Astrocyte of the spinal cord (primary cell): ENCODE results near the gene GTF3C5.

ENCODE experiments used
- DNase-seq: peaks from one replicate; pipeline ENCODE4 v3.0.0; 2011; ENCODE audit warnings: low read depth, low spot score
- H3K4me3 ChIP-seq: 2 replicates; pipeline ENCODE4 v1.5.1; 2011; ENCODE audit warnings: low read depth, mild to moderate bottlenecking, low read length, moderate library complexity
- in situ Hi-C: cut with HindIII; loops from 2 replicates; pipeline ENCODE4 v1.10.0; 2017; ENCODE audit warnings: low sequenced_read_pairs
- TF ChIP-seq, protein P1 (sequence below): IDR thresholded peaks from 2 replicates; pipeline ENCODE4 v1.5.1; 2012; ENCODE audit warnings: low read depth, mild to moderate bottlenecking, low read length, inconsistent platforms

Gene GTF3C5

DNA sequence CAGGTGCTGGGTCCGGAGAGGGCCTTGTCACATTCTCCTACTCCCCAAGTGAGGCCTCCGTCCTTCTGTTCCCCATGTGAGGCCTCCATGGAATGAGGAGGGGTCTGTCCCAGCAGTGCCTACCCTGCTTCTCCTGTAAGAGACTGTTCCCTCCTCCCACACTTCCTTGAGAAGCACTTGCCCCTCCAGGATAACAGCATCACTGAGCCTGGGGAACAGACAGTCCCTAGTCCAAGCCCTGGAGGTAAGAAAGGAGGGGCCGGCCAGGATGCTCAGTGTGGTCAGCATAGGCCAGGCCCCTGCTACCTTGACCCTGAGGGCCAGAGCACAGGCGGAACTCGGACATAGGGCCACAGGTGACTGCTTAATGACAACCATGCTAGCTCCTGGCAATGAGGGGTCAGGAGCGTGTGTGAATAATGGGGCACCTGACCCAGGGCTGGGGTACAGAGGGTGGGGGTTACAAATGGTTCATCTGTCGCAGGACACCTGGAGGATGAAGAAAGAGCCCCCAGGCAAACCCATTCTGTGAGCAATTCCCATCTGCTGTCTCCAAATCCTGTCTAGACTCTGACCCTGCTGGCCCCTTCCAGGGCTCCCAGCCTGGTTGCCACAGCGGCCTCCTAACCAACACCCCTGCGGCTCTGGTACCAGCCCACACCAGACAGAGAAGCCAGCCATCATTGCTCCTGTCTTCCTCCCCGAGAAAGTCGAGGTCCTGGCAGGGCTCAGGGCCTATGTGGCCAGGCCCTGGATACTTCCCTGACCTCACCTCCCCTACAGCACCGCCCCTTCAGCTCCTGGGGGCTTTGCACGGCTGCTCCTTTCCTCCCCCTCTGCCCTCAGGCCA, 69.9 kb downstream of the GTF3C5 start:
- H3K4me3 ChIP-seq = no peak overlapping the region
- DNase-seq = no peak
- in situ Hi-C loops = no loop called here
- TF ChIP-seq, protein P1, sequence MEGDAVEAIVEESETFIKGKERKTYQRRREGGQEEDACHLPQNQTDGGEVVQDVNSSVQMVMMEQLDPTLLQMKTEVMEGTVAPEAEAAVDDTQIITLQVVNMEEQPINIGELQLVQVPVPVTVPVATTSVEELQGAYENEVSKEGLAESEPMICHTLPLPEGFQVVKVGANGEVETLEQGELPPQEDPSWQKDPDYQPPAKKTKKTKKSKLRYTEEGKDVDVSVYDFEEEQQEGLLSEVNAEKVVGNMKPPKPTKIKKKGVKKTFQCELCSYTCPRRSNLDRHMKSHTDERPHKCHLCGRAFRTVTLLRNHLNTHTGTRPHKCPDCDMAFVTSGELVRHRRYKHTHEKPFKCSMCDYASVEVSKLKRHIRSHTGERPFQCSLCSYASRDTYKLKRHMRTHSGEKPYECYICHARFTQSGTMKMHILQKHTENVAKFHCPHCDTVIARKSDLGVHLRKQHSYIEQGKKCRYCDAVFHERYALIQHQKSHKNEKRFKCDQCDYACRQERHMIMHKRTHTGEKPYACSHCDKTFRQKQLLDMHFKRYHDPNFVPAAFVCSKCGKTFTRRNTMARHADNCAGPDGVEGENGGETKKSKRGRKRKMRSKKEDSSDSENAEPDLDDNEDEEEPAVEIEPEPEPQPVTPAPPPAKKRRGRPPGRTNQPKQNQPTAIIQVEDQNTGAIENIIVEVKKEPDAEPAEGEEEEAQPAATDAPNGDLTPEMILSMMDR = no peak

DNA sequence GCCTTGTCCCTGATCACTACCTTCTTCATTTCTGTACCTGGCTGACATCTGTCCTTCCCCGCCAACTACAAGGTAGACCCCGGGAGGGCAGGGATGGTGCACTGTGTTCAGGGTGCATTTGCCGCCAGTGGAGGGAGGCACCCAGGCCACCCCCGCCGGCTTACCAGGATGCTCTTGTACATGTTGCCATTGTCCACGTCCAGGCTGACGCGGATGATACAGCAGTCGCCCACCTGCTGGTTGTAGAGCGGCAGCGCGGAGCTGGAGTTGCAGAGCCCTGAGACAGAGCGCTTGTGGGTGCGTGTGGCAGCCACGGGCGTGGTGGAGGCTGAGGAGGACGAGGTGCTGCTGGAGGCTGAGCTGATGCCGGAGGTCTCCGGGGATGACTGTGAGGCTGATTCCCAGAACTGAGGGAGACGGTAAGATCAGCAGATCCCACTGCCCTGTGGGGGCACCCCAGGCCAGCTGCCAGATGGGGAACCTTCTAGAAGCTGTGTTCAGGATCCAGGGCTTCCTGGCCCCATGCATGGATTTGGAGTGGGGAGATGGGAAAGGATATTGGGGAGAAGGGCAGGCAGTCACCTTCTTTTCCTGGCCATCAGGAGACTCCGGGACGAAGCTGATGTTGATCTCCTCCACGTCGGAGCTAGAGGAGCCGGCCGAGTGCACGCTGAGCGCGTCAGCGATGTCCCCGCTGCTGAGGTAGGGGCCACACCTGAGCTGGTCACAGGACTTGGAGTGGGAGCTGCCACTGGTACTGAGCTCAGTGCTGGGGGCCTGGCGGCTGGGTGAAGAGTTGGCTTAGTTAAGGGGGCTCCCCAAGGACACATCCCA, 70.8 kb downstream of the GTF3C5 start:
- DNase-seq = no peak
- no peak overlapping the region for H3K4me3 ChIP-seq
- in situ Hi-C loops = no loop called here
- TF ChIP-seq, protein P1 = no peak

DNA sequence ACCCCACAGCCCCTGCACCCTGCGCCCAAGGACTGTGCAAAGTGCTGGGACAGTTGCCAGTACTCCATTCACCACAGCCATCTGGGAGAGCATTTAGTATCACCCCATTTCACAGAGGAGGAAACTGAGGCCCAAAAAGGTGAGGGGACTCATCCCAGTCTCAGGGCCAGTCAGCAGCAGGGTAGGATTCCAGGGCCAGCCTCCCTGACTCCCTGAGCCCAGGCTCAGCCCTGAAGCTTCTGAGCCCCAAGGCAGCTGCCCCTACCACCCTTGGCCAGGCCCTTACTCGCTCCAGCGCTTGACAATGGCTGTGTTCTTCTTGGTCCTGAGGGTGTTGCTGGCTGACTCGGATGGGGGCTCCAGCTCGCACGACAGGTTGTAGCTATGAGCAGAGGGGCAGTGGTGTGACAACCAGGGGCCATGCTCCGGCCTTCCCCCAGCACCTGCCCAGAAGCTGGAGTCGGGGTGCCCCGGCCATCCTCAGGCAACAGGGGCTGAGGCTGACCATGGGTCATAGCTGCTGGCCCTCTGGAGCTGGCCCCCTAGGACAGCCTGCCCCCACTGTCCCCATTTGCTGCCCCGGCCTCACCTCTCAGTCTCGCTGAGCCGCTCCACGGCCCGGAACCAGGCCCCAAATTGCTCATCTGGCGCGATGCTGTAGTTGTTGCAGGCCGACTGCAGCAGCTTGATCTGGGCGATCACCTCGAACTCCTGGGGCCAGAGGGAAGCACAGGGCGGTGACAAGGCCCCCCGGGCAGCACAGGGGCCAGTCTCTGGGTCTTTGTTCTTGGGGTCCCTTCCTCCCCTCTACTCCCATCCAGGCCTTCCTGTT, 71.6 kb downstream of the GTF3C5 start:
- in situ Hi-C loops = no loop called here
- no peak for DNase-seq
- H3K4me3 ChIP-seq = no peak overlapping the region
- TF ChIP-seq, protein P1 = no peak

DNA sequence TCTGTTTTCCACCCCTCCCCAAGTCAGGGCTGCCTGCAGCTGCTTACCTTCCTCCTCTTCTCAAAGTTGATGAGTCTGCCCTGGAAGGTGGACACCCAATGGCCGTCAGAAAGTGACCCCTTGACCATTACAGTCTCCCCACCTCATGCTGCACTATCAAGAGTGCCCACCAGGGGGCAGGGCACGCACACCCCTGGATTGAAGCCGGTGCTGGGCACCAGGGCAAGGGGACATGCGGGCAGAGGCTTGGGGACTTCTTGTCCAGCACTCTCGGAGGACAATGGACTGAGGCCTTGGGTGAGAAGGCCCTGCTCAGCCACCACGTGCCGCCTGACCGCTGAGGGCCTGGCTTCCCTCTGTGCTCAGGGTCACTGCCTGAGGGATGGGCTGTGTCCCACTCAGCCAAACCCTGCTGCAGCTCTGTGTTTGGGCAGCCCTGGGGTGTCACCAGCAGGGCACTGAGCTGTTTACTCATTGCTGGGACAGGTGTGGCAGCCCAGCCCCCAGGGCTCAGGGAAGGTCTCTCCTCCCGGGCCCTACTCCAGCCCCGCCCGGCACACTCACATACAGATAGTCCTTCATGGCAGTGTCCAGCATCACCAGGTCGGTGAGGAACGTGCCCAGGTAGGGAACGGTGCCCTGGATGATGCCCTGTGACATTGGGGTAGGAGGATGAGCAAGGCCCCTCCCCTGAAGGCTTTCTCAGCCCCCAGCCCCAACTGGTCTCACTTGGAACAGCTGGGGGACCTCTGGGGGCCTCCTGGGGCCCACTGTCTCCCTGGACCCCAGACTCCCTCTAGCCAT, 72.6 kb downstream of the GTF3C5 start:
- TF ChIP-seq, protein P1 = peak; percentile 95
- in situ Hi-C loops = no loop called here
- no peak overlapping the region for H3K4me3 ChIP-seq
- peak; percentile 19 for DNase-seq

DNA sequence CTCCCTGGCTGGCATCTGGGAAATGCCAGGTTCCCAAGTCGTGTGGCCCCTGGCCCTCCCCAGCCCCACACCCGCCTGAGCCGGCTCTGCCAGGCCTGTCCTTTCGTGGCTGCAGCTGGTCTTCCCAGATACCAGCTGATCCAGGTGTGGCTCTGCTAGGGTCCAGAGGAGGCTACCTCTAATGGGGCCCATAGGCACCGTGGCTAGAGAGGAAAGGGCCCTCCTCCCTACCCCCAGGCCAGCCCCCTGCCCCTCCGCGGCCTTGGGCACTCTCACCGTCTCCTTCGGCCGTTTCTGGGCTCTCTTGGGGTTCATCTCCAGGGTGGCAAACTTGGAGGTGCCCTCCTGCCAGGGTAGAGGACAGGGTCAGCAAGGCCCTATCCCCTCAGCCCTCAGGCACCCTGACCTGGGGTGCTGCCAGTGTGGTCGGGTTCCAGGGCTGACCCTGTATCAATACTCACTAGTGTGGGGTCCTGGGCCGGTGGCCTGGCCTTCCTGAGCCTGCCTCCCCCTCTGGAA, 73.2 kb downstream of the GTF3C5 start:
- no peak overlapping the region for H3K4me3 ChIP-seq
- in situ Hi-C loops = no loop called here
- no peak for DNase-seq
- TF ChIP-seq, protein P1 = no peak
